Umbilical cord (tissue), 2 donors: ENCODE results near the gene HNRNPAB. TPM values are rescaled to one million over a fixed set of nuclear protein-coding genes. Genes with fewer than 3 reads are reported as not detected.
A peak's percentile ranks its signal among the peaks of the same experiment; 100 is the strongest.

Source experiments
- DNase-seq: peaks from one replicate; pipeline ENCODE4 v3.0.0-alpha.2; 2015; ENCODE audit warnings: low spot score
- total RNA-seq: library from RNA; depleted of rRNA; stranded (reverse); fragments of >200 nt; gene quantifications from one replicate; pipeline ENCODE4 v1.2.3, GENCODE V29; 2014; ENCODE audit warnings: low replicate concordance; ENCODE audit not compliant: insufficient read depth

Gene HNRNPAB
- 43.6 TPM for total RNA-seq

- DNase-seq, result peak; percentile 97
Observed at GRCh38 chr5:178204182-178204934, at the start of gene HNRNPAB. Gene HNRNPAB (plus strand): TSS chr5:178204533. CDS start chr5:178204838, 305 bp downstream.

- DNase-seq, result no peak
Observed at GRCh38 chr5:178155065-178155464, 49.3 kb upstream of the HNRNPAB start.

GRCh38 chr5:178160176-178160575 lies 44.2 kb upstream of the HNRNPAB start:
- no peak for DNase-seq

- DNase-seq, result no peak
Observed at GRCh38 chr5:178162481-178162880, 41.9 kb upstream of the HNRNPAB start.

GRCh38 chr5:178163772-178164735 lies 40.3 kb upstream of the HNRNPAB start:
- peak; percentile 68 for DNase-seq

- no peak for DNase-seq
Observed at GRCh38 chr5:178165581-178165980, 38.8 kb upstream of the HNRNPAB start.

GRCh38 chr5:178170455-178170854 lies 33.9 kb upstream of the HNRNPAB start:
- DNase-seq, result no peak

- DNase-seq, result peak; percentile 36
Observed at GRCh38 chr5:178174456-178174855, 29.9 kb upstream of the HNRNPAB start.

GRCh38 chr5:178176791-178177190 lies 27.5 kb upstream of the HNRNPAB start:
- no peak for DNase-seq

GRCh38 chr5:178177569-178177968 lies 26.8 kb upstream of the HNRNPAB start:
- no peak for DNase-seq

- no peak for DNase-seq
Observed at GRCh38 chr5:178180141-178180863, 24.0 kb upstream of the HNRNPAB start.

GRCh38 chr5:178182158-178182876 lies 22.0 kb upstream of the HNRNPAB start:
- no peak for DNase-seq

GRCh38 chr5:178186427-178186826 lies 17.9 kb upstream of the HNRNPAB start:
- DNase-seq, result no peak

GRCh38 chr5:178187014-178187413 lies 17.3 kb upstream of the HNRNPAB start, which contains the start of gene GMCL2:
Gene GMCL2 (minus strand): TSS chr5:178187371. CDS start chr5:178187299, 72 bp downstream.
- no peak for DNase-seq

- DNase-seq, result no peak
Observed at GRCh38 chr5:178189433-178189832, 14.9 kb upstream of the HNRNPAB start.

GRCh38 chr5:178191661-178192060 lies 12.7 kb upstream of the HNRNPAB start:
- DNase-seq, result no peak

- no peak for DNase-seq
Observed at GRCh38 chr5:178192244-178192643, 12.1 kb upstream of the HNRNPAB start.

- DNase-seq, result no peak
Observed at GRCh38 chr5:178192787-178193186, 11.5 kb upstream of the HNRNPAB start.

GRCh38 chr5:178193251-178193809 lies 11.0 kb upstream of the HNRNPAB start:
- DNase-seq, result no peak

GRCh38 chr5:178194026-178194425 lies 10.3 kb upstream of the HNRNPAB start:
- DNase-seq, result no peak
